ENCODE results near the gene PLCE1. TPM values are rescaled to one million over a fixed set of nuclear protein-coding genes. Genes with fewer than 3 reads are reported as not detected.

PLCE1 gene
- total and polyA plus RNA-seq, 2 of the 4 experiments (the other 2 are of a cell fraction): 2.2 to 4.5 TPM

- no peak overlapping the region for H3K4me3 ChIP-seq (ENCODE audit: insufficient read depth, low read depth, low read length)
- no peak overlapping the region for H2AK5ac ChIP-seq (ENCODE audit: low read depth, low read length)
- POLR2A ChIA-PET (ENCODE audit: unreplicated experiment): no interaction called here
- H3K9me3 ChIP-seq (ENCODE audit: control insufficient read depth, insufficient read depth, low read length): no peaks in the 10 kb centered on the region
- H2AFZ ChIP-seq (replicated peaks; ENCODE audit: low read length, poor library complexity): no peak overlapping the region
- H3K18ac ChIP-seq (ENCODE audit: low read depth, low read length): no peak overlapping the region
- in situ Hi-C loops (cut with MboI; ENCODE audit: low sequenced_read_pairs) (no loop called here), intact Hi-C loops (cut with micrococcal nuclease) (no loop called here), dilution Hi-C loops (cut with HindIII; ENCODE audit: low sequenced_read_pairs, unreplicated experiment) (no loop called here)
- no peak overlapping the region for H2BK120ac ChIP-seq (ENCODE audit: low read depth, low read length)
- CTCF ChIA-PET: no interaction called here
- H2BK15ac ChIP-seq (ENCODE audit: low read depth, low read length): no peak overlapping the region
- 77% methylated on average over 2 of the region's 3 CpGs; no CpG with 5 or more reads in 1 of the 2 experiments for WGBS, 2 experiments (ENCODE audit: extremely low coverage in 2 of 2, insufficient read length in 1 of 2)
- peaks cover 4% of the 10 kb centered on the region for H3K9me1 ChIP-seq (ENCODE audit: insufficient read depth, low read length)
- no peak overlapping the region for H2AK9ac ChIP-seq (replicated peaks; ENCODE audit: low read depth, low read length, poor library complexity)
- no peak overlapping the region for H4K91ac ChIP-seq (ENCODE audit: insufficient read depth, low read depth, low read length)
- H4K8ac ChIP-seq (ENCODE audit: low read depth in 2 of 2, low read length in 2 of 2): no peak overlapping the region
- no peak overlapping the region for H3K56ac ChIP-seq (ENCODE audit: extremely low read depth, insufficient read depth, low read length)
- TF ChIP-seq FOS (IDR thresholded peaks at IDR 0.05; ENCODE audit: low read depth, low read length) (no peak), CEBPB (IDR thresholded peaks at IDR 0.05; ENCODE audit: low read depth, low read length) (no peak), BHLHE40 (IDR thresholded peaks at IDR 0.05; ENCODE audit: low read depth, low read length) (no peak), USF2 (IDR thresholded peaks at IDR 0.05; ENCODE audit: low read depth, low read length) (no peak), CHD1 (IDR thresholded peaks at IDR 0.05; ENCODE audit: low read depth, low read length) (no peak), MAZ (IDR thresholded peaks at IDR 0.05; ENCODE audit: borderline replicate concordance, low read depth, low read length) (no peak), RCOR1 (IDR thresholded peaks at IDR 0.05; ENCODE audit: insufficient replicate concordance, low read length) (no peak), NFE2L2 (IDR thresholded peaks at IDR 0.05; ENCODE audit: low read depth, low read length) (no peak), ELK1 (IDR thresholded peaks at IDR 0.05; ENCODE audit: borderline replicate concordance, low read depth, low read length) (no peak), SMC3 (IDR thresholded peaks at IDR 0.05; ENCODE audit: low read depth, low read length) (no peak)
- no peak overlapping the region for H3K4ac ChIP-seq (ENCODE audit: low read depth, low read length)
- H3K4me1 ChIP-seq (ENCODE audit: control insufficient read depth, insufficient read depth, low read length): peaks cover 3% of the 10 kb centered on the region
- H3K23ac ChIP-seq (ENCODE audit: low read depth, low read length): no peak overlapping the region
- no peaks in the 10 kb centered on the region for H3K36me3 ChIP-seq (ENCODE audit: control insufficient read depth, insufficient read depth, low read length)
- H3K9ac ChIP-seq (ENCODE audit: low read depth, low read length): no peak overlapping the region
- DNase-seq: no peak
- H3K79me1 ChIP-seq (ENCODE audit: low read depth in 1 of 2, low read length in 2 of 2): no peaks in the 10 kb centered on the region
- no peak for ATAC-seq (ENCODE audit: low read depth)
- no peaks in the 10 kb centered on the region; the same call in 1 of the 2 replicates for H4K20me1 ChIP-seq (ENCODE audit: insufficient read depth, low read length)
- no peaks in the 10 kb centered on the region for H3K27me3 ChIP-seq (ENCODE audit: control insufficient read depth, insufficient read depth, low read length)
- H3K27ac ChIP-seq (ENCODE audit: insufficient read depth, low read length): no peak overlapping the region
- H2BK5ac ChIP-seq (ENCODE audit: low read depth, low read length, poor library complexity, severe bottlenecking): no peak overlapping the region
- H3K14ac ChIP-seq (replicated peaks; ENCODE audit: low read depth, low read length): no peak overlapping the region
- no peak overlapping the region for H4K5ac ChIP-seq (ENCODE audit: low read depth, low read length)
- BruUV-seq (replicated peaks): no TSS peak
- H2BK20ac ChIP-seq (ENCODE audit: low read depth, low read length): no peak overlapping the region
- no peak overlapping the region for H3K4me2 ChIP-seq (ENCODE audit: low read depth, low read length)
Observed at GRCh38 chr10:94003488-94003887, 9.8 kb downstream of the PLCE1 start.
